T1000 (cell line): ENCODE results near the gene TXNDC17.
A peak's percentile ranks its signal among the peaks of the same experiment; 100 is the strongest.
"Not testable (repeated sequence)": the region's sequence is repeated elsewhere in the genome, so short reads cannot be mapped to it uniquely, and the experiment has no call there.

Experiments
- DNase-seq: peaks from one replicate; lab custom pipeline; 2025; ENCODE audit warnings: mixed read lengths; lab: John Stamatoyannopoulos, UW

Gene TXNDC17

GRCh38 chr17:6661464-6661848 lies 20.6 kb downstream of the TXNDC17 start:
- DNase-seq, result no peak

GRCh38 chr17:6663200-6663599 lies 22.3 kb downstream of the TXNDC17 start:
- not testable (repeated sequence) for DNase-seq

- peak; percentile 62 for DNase-seq
Observed at GRCh38 chr17:6666077-6666521, 25.2 kb downstream of the TXNDC17 start.

- DNase-seq, result no peak
Observed at GRCh38 chr17:6666557-6666956, 25.7 kb downstream of the TXNDC17 start.

GRCh38 chr17:6667516-6667915 lies 26.7 kb downstream of the TXNDC17 start:
- no peak for DNase-seq

- no peak for DNase-seq
Observed at GRCh38 chr17:6668219-6668618, 27.4 kb downstream of the TXNDC17 start.

GRCh38 chr17:6668727-6669425 lies 28.0 kb downstream of the TXNDC17 start:
- DNase-seq, result no peak

- no peak for DNase-seq
Observed at GRCh38 chr17:6669479-6670212, 28.8 kb downstream of the TXNDC17 start.

GRCh38 chr17:6670571-6670970 lies 29.7 kb downstream of the TXNDC17 start:
- DNase-seq, result no peak

GRCh38 chr17:6670999-6671398 lies 30.1 kb downstream of the TXNDC17 start:
- DNase-seq, result no peak

- DNase-seq, result no peak
Observed at GRCh38 chr17:6671431-6671830, 30.6 kb downstream of the TXNDC17 start.

- DNase-seq, result no peak
Observed at GRCh38 chr17:6674586-6674985, 33.7 kb downstream of the TXNDC17 start.

- DNase-seq, result no peak
Observed at GRCh38 chr17:6675201-6675825, 34.5 kb downstream of the TXNDC17 start.

- DNase-seq, result no peak
Observed at GRCh38 chr17:6676802-6677157, 35.9 kb downstream of the TXNDC17 start.

- no peak for DNase-seq
Observed at GRCh38 chr17:6677158-6677831, 36.4 kb downstream of the TXNDC17 start.

GRCh38 chr17:6677946-6678345 lies 37.1 kb downstream of the TXNDC17 start:
- DNase-seq, result no peak

- no peak for DNase-seq
Observed at GRCh38 chr17:6679241-6679640, 38.4 kb downstream of the TXNDC17 start.

GRCh38 chr17:6681176-6681575 lies 40.3 kb downstream of the TXNDC17 start:
- DNase-seq, result no peak

GRCh38 chr17:6681671-6682070 lies 40.8 kb downstream of the TXNDC17 start:
- no peak for DNase-seq

GRCh38 chr17:6682339-6682738 lies 41.5 kb downstream of the TXNDC17 start:
- no peak for DNase-seq

GRCh38 chr17:6683081-6683684 lies 42.3 kb downstream of the TXNDC17 start:
- no peak for DNase-seq
